K562 (cell line): ENCODE results near the gene KMT2C. TPM values are rescaled to one million over a fixed set of nuclear protein-coding genes. Genes with fewer than 3 reads are reported as not detected.
A peak's percentile ranks its signal among the peaks of the same experiment; 100 is the strongest.

Source experiments
- FOXA3 ChIP-seq, 2 experiments: fragments of 450-650 bp in 1 of 2; sonication (generic) in 1 of 2; formaldehyde crosslinking; IDR thresholded peaks in 1 of 2; conservative IDR thresholded peaks in 1 of 2; 2 replicates each; pipeline versions ENCODE4 v1.4.0 to v1.8.0; 2020 to 2022; ENCODE audit warnings: mild to moderate bottlenecking in 2 of 2, missing genetic modification reagents in 1 of 2
- GABPA ChIP-seq: fragments of 200-800 bp; sonication (Bioruptor generic); conservative IDR thresholded peaks from 2 replicates; pipeline ENCODE4 v1.6.1; 2016; ENCODE audit warnings: low read depth, missing genetic modification characterization, missing compliant biosample characterization
- HOXB6 ChIP-seq: fragments of 250-450 bp; sonication (Bioruptor Pico); IDR thresholded peaks from 2 replicates; pipeline ENCODE4 v1.5.1; 2022; ENCODE audit warnings: mild to moderate bottlenecking, borderline replicate concordance
- NKRF ChIP-seq: fragments of 450-650 bp; IDR thresholded peaks from 2 replicates; pipeline ENCODE4 v1.6.1; 2016; ENCODE audit warnings: borderline replicate concordance
- RHOXF2B ChIP-seq: fragments of 250-450 bp; sonication (Bioruptor Pico); conservative IDR thresholded peaks from 2 replicates; pipeline ENCODE4 v1.5.1; 2021
- SMARCB1 ChIP-seq: IDR thresholded peaks from 2 replicates; pipeline ENCODE4 v1.6.1; 2011; ENCODE audit warnings: improper control_type of control experiment, low read depth; ENCODE audit not compliant: insufficient read length
- SMC3 ChIP-seq: conservative IDR thresholded peaks from 2 replicates; pipeline ENCODE4 v1.6.1; 2011; ENCODE audit warnings: low read depth, low read length, improper control_type of control experiment; ENCODE audit not compliant: insufficient read depth
- TEAD4 ChIP-seq, 2 experiments: sonication (generic) in 1 of 2; formaldehyde crosslinking in 1 of 2; IDR thresholded peaks; 2 replicates each; pipeline versions ENCODE4 v1.6.1 to v1.8.0; 2012 to 2022; ENCODE audit warnings: borderline replicate concordance in 1 of 2, inconsistent platforms in 1 of 2, low read length in 1 of 2, mild to moderate bottlenecking in 1 of 2, missing genetic modification reagents in 1 of 2
- THAP12 ChIP-seq: fragments of 250-450 bp; sonication (Bioruptor Pico); IDR thresholded peaks from 2 replicates; pipeline ENCODE4 v1.9.0; 2021; ENCODE audit warnings: mild to moderate bottlenecking, inconsistent platforms
- ZKSCAN3 ChIP-seq: fragments of 250-450 bp; sonication (Bioruptor Pico); IDR thresholded peaks from 2 replicates; pipeline ENCODE4 v1.4.0; 2020
- ZNF318 ChIP-seq, 2 experiments: fragments of 450-650 bp; IDR thresholded peaks; 2 replicates each; pipeline ENCODE4 v1.6.1; 2016; ENCODE audit warnings: mild to moderate bottlenecking in 2 of 2, borderline replicate concordance in 1 of 2, low read depth in 1 of 2, moderate library complexity in 1 of 2
- polyA plus RNA-seq, 8 experiments: library from polyadenylated mRNA; depleted of rRNA in 4 of 8; stranded (reverse) in 5 of 8; unstranded in 3 of 8; fragments of >200 nt; fragmentation: Nextera tagmentation in 2 of 8; fragmentation: Illumina TruSeq in 1 of 8; extraction: Ambion mirVana in 2 of 8; extraction: Trizol in 1 of 8; gene quantifications; 2 replicates each; pipeline versions ENCODE4 v1.2.1 to v1.2.3, GENCODE V29; 2011 to 2014; ENCODE audit warnings: inconsistent platforms in 1 of 8, missing spikeins in 1 of 8
- total RNA-seq, 7 experiments: library from RNA; depleted of rRNA in 6 of 7; stranded (reverse); fragments of >200 nt in 6 of 7; fragmentation: Illumina TruSeq in 2 of 7; extraction: Trizol in 2 of 7; gene quantifications; 2 replicates each; pipeline versions ENCODE4 v1.2.1 to v1.2.3, GENCODE V29; 2011 to 2021; ENCODE audit warnings: low replicate concordance in 1 of 7

KMT2C gene
- total and polyA plus RNA-seq, 9 of the 15 experiments (the other 6 are each of a cell fraction or from before 2014, with no cell fraction given): 4.9 to 67.8 (median 27.1) TPM

GRCh38 chr7:152341914-152342236, 93.9 kb downstream of the KMT2C start (continued):
- TF ChIP-seq ZNF318 (IDR thresholded peaks at IDR 0.05; ENCODE audit: borderline replicate concordance in 1 of 2, low read depth in 1 of 2) (0 out of 4 replicates have a peak, but pooled peaks of 1 of the 2 experiments have one; percentile 20), THAP12 (CRISPR knock-in tag) (no peak), RHOXF2B (CRISPR knock-in tag) (no peak), HOXB6 (CRISPR knock-in tag) (no peak), SMARCB1 (no peak), FOXA3 (CRISPR knock-in tag; conservative IDR thresholded peaks at IDR 0.05 in 1 of 2, IDR thresholded peaks at IDR 0.05 in 1 of 2) (no peak), NKRF (no peak), TEAD4 (IDR thresholded peaks at IDR 0.05; ENCODE audit: low read length) (no peak), TEAD4 (CRISPR knock-in tag; IDR thresholded peaks at IDR 0.05; ENCODE audit: borderline replicate concordance) (no peak), SMC3 (no peak), GABPA (tag) (no peak), ZKSCAN3 (CRISPR knock-in tag) (no peak)
